GM19397 (cell line): ENCODE measurements around the gene TTYH1.
A peak's percentile ranks its signal among the peaks of the same experiment; 100 is the strongest.
"Not testable (repeated sequence)": the region's sequence is repeated elsewhere in the genome, so short reads cannot be mapped to it uniquely, and the experiment has no call there.

Experiments
- ATAC-seq: cut with Tn5 transposase; IDR thresholded peaks from one replicate; pipeline ENCODE4 v1.9.1; 2021; ENCODE audit warnings: mild to moderate bottlenecking, moderate library complexity; ENCODE audit not compliant: unreplicated experiment

Gene TTYH1

DNA sequence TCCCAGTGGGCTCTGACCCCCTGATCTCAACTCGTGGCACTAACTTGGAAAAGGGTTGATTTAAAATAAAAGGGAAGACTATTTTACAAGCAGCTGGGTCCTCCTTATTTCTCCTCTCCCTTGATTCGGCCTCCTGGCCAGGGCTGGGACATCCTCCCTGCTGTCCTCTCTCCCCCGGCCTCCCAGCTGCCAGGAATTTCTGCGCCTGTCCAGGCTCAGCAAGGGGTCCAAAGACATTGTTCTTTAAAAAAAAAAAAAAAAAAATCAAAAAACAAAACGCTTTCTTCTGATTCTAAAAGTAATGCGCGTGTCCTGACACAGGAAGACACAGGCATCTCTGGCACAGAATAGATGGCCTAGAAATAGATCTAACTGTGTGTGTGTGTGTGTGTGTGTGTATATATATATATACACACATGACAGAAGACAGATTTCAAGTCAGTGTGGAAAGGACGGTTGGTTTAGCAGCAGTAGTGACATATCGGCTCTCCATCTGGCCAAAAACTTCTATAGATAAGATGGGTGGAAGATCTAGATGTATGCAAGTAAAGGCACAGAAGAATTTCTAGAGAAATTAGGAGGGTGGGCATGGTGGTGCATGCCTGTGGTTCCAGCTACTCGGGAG lies 21.5 kb downstream of the TTYH1 start:
- no peak for ATAC-seq

DNA sequence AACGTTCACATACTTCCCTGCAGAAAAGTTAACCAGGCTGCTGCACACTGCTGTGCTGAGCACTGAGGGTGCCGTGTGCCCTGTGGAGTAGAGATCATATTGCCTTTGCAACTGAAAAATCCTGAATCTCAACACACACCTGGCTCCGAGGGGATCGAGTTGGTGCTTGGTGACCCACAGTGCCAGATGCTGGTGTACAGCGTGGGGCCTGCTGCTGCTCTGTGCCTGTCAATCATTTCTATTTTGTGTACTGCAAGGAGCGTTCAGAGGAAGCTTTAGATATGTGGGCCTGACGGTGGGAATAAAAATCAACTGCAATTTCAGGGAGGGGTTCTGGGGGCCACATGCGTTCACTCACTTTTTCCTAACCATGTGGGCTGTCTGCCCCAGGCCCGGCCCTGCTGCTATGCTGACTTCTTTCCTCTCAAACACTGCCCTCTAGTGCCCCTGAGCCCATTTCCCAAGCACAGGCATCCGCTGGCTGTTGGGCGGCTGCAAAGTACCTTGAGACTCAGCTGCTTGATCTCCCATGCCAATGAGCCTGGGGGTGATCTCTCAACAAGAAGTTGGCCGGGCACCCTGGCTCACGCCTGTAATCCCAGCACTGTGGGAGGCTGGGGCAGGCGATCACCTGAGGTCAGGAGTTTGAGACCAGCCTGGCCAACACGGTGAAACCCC lies 24.0 kb downstream of the TTYH1 start:
- ATAC-seq, result no peak

DNA sequence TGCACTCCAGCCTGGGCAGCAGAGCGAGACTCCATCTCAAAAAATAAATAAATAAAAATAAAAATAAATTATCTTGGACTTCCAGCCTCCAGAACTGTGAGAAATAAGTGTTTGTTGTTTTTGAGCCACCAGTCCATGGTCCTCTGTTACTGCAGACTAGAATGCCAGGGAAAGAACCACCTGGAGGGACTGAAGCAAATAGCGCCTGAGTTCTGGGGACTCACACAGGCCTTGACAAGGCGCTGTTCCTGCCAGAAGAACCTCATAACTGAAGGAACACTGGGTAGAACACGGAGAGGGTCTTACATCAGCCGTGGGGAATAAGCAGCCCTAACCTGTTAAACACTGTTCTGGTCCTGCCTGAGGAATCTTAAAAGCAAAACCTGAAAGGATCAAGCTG lies 25.4 kb downstream of the TTYH1 start:
- ATAC-seq, result no peak

DNA sequence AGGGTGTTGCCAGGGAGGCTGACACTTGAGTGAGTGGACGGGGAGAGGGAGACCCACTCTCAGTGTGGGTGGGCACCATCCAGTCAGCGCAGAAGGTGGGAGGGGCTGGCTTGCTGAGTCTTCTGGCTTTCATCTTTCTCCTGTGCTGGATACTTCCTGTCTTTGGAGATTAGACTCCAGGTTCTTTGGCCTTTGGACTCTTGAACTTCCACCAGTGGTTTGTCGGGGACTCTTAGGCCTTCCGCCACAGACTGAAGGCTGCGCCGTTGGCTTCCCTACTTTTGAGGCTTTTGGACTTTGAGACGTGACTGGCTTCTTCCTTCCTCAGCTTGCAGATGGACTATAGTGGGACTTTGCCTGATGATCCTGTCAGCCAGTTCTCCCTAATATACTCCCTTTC lies 29.5 kb downstream of the TTYH1 start:
- no peak for ATAC-seq

DNA sequence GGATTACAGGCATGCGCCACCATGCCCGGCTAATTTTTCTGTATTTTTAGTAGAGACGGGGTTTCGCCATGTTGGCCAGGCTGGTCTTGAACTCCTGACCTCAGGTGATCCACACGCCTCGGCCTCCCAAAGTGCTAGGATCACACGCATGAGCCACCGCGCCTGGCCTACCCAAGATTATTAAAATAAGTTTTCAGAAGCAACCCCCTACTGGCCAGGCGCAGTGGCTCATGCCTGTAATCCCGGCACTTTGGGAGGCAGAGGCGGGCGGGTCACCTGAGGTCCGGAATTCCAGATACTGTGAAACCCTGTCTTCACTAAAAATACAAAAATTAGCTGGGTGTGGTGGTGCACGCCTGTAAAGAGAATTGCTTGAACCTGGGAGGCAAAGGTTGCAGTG lies 31.1 kb downstream of the TTYH1 start:
- not testable (repeated sequence) for ATAC-seq

DNA sequence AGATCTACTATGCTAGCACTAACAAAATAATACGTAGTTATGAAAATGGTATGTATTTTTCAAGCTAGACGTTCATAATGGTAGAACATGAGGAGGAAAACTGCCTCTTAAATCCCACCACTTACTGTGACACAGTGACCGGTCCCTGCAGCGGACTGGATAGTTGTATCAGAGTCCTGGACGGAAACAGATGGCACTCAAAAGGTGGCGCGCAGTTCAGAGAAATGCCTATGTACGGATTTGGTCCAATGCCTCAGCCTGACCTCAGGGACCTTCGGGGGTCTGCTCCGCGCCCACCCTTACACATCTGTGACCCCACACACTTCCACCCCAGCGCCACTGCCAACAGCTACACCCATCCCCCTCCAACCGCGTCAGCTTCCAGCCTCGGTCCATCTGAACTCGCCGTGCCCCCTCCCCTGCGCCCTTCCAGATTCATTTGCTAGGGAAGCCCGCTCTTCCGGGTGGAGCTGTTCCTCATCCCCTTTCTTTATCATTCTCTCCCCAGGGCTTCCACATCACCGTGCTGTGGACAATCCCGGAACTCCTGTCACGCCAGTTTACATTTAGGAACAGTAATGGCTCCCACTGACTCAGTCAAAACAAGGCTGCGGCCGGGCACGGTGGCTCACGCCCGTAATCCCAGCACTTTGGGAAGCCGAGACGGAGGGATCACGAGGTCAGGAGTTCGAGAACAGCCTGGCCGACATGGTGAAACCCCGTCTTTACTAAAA lies 32.9 kb downstream of the TTYH1 start:
- ATAC-seq, result peak; percentile 1

DNA sequence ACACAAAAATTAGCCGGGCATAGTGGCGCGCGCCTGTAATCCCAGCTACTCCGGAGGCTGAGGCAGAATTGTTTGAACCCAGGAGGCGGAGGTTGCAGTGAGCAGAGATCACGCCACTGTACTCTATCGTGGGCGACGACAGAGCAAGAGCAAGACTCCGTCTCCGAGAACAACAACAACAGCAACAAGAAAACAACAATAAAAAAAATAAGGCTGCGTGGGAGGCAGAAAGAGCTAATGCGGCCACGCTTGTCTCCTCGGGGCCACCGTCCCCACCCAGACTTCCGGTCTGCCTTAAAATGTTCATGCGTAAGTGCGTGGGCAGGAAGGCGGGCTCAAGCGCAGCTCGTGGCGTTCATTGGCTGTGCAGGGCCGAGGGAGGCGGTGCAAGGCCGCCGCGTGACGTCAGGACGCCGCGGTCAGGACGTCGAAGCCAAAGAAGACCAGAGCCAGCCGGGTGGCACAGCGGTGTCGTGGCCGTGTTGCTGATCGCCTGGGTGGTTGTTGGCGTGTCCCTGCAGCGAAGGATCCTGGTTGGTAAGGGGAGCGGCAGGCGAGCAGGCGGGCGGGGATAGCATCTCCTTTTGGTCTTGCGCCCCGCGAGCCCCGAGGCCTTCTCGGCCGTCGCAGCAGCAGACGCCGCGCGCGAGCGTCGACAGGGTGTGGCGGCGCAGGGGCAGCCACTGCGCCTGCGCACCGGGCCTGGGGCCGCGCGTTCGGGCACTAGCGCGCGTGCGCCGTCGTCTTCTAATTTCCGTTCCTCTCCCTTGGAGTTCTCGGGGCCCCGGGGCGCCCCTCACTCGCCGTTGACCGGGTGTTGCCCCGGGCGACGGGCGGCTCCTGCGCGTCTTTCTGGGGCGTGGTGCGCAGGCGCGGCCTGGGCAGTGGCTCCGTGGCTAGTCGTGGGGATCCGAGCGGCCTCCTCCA lies 33.8 kb downstream of the TTYH1 start, which contains the start of gene LENG8:
TSS of gene LENG8 (plus strand) at position 426 of the 927 bp plus-strand sequence. CDS start 2,146 bp downstream, outside the sequence.
- ATAC-seq, result peak; percentile 89

DNA sequence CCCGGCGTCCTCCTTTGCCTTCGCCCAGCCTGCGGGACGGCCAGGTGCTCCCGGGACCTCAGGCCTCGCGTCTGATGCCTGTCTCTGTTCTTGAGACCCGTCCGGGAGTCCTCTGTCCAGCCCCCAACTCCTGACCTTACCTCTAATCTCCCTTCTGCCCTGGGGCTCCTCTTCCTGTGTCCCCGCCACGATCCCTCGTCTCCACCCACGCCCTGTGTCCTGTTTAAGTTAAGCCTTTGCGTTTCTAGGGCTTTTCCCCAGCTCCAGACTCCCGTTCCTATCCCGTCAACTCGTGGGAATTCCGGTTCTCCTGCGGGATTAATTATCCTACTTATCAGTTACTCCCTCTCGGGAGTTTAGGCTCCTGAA lies 34.4 kb downstream of the TTYH1 start:
- no peak for ATAC-seq

DNA sequence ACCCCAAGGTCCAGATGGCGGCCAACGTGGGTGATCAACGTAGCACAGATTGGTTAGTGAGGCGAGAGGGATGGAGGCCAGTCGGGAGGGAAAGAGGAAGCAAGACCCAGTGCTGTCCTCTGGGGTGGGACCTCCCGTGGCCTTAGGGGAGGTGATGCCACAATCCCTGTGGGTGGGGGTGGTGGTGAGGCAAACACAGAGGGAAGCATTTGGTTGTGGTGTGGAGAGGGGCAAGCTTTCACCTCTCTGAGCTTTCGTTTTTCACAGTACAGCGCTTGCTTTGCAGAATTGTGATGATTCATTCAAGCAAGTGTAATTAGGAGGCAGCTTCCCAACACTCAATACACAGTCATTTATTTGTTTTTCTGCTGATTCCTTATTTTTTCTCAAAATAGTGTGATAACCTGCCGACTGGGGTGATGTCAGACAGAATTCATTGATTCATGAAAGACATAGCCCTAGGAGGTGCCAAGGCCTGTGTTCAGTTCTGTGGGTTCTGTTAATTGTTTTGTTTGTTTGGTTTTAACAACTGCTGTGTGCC lies 36.1 kb downstream of the TTYH1 start:
- ATAC-seq, result no peak

DNA sequence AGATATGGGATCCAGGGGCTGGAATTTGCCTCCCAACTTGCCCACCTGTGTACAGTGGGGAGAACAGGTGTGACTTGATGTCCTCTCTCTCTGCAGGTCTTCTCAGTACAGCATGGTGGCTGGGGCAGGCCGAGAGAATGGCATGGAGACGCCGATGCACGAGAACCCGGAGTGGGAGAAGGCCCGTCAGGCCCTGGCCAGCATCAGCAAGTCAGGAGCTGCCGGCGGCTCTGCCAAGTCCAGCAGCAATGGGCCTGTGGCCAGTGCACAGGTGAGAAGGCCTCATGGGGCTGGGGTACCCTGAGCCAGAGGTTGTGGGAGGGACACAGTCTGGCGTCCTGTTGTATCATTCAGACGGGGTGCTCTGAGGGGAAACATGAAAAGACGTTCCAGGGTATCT lies 36.7 kb downstream of the TTYH1 start:
- ATAC-seq, result no peak

DNA sequence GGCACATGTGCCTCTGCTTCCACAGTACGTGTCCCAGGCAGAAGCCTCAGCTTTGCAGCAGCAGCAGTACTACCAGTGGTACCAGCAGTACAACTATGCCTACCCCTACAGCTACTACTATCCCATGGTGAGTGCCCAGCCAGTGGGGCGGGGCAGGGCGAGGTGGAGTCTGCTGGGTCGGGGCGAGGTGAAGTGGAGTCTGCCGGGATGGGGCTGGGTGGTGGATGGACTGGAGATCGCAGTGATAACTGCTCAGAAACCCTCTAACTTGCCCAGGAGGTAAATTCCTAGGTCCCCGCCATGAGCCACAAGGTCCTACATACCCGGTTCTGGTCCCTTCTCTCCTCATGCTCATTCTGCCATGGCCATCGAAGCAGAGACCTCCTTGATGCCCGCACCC lies 37.4 kb downstream of the TTYH1 start:
- ATAC-seq, result no peak

DNA sequence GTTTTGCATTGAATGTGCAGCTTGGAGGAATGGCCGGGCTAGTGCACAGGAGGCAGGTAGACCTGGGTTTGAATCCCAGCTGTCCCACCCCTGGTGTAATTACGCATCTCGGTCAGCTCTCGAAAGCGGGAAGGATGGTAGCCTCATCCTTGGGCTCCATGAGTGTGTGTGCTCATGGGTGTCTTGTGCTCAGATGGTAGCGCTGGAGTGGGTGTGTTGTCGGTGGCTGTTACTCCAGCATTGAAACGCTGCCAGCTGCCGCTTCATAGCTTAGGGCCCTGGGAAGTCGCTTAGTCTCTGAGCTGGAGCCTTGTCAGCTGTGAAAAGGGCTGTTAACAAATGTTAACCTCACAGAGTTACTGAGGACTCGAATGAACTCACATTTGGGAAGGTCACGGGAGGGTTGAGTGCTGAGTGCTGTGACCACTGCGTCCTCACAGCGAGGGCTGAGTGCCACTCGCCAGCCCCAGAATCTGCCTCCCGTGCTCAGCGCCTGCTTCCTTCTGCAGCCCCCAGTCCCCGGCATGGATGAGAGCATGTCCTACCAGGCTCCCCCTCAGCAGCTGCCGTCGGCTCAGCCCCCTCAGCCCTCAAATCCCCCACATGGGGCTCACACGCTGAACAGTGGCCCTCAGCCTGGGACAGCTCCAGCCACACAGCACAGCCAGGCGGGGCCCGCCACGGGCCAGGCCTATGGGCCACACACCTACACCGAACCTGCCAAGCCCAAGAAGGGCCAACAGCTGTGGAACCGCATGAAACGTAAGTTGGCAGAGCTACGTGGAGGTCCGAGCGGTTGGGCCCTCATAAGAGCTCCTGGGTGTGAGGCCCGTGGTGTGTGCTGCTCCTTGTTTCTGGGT lies 38.9 kb downstream of the TTYH1 start:
- ATAC-seq, result no peak

DNA sequence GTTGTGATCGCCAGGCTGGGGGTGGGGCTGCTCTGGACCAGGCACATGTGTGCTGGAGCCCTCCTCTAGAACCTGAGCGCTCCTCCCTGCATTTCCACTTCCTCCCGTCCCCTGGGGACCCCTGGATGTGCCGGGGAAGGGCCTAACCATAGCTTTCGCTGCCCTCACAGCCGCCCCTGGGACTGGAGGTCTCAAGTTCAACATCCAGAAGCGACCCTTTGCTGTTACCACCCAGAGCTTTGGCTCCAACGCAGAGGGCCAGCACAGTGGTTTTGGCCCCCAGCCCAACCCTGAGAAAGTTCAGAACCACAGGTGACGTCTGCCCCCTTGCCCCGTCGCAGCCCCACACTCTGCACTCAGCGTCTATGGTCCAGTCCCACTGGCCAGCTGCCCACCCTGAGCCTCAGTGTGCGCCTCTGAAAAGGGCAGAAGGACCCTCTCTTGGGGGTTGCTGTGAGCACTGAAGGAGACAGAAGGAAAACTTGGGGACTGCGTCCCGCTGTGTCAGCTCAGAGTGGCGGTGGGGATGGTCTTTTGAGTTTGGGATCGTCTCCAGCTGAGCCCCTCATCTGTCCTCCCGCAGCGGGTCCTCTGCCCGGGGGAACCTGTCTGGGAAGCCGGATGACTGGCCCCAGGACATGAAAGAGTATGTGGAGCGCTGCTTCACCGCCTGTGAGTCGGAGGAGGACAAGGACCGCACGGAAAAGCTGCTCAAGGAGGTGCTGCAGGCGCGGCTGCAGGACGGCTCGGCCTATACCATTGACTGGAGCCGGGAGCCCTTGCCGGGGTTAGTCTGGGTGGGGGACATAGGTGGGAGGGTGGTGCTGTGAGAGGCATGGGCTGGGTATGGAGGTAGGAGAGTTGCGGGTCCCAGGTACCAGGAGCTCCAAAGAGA lies 39.8 kb downstream of the TTYH1 start:
- no peak for ATAC-seq

DNA sequence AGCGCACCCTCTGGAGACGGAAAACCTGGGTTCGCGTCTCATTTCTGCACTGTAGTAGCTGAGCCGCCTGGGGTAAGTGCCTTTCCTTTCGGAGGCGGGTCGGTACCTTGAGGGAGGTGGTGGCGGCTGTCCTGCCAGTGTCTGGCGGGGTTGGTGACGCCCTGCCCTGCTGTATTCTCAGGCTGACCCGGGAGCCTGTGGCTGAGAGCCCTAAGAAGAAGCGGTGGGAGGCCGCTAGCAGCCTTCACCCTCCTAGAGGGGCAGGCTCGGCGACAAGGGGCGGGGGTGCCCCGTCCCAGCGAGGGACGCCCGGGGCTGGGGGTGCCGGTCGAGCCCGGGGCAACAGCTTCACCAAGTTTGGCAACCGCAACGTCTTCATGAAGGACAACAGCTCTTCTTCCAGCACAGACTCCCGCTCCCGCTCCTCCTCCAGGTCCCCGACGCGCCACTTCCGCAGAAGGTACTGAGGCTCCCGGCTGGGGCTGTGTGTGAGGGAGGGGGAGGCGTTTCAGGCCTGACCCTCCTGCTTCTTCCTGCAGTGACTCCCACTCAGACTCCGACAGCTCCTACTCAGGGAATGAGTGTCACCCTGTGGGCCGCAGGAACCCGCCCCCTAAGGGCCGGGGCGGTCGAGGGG lies 40.6 kb downstream of the TTYH1 start:
- no peak for ATAC-seq

DNA sequence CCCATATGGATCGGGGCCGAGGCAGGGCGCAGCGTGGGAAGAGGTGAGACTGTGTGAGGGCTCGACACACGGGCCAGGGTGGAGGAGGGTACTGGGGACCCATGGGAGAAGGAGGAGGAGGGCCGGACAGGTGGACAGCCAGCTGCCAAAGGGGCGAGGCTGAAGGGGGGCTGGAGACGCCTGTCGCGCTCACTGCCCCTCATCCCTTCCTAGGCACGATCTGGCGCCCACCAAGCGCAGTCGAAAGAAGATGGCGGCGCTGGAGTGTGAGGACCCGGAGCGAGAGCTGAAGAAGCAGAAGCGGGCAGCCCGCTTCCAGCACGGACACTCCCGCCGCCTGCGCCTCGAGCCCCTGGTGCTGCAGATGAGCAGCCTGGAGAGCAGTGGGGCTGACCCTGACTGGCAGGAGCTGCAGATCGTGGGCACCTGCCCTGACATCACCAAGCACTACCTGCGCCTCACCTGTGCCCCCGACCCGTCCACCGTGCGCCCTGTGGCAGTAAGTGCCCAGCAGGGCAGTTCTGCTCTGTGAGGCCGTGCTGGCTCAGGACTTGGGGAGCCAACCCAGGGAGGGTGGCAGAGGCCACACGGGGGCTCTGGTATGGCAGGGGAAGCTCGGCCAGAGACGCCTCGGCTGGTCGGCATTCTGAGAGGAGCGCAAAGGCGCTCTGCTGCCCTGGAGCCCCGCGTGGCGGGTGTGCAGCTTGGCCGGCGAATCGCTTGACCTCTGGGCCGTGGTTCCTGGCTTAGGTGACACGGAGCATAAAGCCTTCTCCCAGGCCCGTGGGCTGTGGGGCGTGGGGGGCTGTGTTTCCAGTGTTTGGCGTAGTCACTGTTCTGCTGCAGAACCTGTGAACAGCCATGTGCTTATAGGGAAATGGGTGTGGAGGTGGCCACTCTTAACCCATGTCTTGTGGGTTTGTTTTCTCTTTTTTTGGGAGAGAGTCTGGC lies 41.4 kb downstream of the TTYH1 start:
- ATAC-seq, result no peak

DNA sequence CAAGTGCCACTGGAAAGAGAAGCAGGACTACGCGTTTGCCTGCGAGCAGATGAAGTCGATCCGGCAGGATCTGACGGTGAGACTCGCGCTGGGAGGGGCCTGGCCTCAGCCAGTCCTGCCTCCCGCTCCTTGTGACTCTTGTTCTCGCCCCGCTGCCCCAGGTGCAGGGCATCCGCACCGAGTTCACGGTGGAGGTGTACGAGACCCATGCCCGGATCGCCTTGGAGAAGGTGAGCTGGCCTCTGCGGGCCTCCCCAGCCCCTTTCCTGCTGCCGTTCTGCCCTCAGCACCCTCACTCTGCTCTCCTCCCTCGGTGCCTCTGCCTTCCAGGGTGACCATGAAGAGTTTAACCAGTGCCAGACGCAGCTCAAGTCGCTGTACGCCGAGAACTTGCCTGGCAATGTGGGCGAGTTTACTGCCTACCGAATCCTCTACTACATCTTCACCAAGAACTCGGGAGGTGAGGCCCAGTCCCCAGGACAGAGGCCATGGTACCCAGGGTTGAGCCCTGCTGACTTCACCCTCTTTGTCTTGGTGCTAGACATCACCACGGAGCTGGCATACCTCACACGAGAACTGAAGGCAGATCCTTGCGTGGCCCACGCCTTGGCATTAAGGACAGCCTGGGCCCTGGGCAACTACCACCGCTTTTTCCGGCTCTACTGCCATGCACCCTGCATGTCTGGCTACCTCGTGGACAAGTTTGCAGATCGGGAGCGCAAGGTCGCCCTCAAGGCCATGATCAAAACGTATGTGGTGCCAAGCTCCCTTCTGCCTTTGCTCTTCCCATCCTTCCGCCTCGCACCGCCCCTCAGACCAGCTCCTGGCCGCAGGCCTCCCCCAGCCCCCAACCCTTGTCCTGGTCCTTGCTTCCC lies 42.7 kb downstream of the TTYH1 start:
- ATAC-seq, result no peak
